ENCODE results near the gene CFAP99.

DNA sequence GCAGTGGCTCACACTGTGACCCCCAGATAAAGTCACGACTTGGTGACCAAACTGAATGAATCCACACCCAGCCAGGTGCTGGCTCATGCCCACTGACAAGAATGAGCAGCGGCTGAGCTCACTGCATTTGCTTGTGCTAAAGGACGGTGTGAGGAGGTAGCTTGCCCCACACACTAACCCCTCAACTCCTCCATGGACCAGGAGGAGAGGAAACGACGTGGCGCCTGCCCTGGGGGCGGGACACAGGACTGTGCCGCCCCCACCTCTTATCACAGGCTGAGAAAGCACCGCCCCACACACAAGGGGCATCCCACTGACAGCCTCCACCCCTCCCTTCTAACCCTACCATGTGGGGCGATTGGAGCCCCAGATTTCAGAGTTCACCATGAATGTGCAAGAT is 43.3 kb upstream of the CFAP99 start:
- TF ChIP-seq EZH2 (IDR thresholded peaks at IDR 0.05; ENCODE audit: low read length, missing control alignments): no peak
- TF ChIP-seq, protein P1, sequence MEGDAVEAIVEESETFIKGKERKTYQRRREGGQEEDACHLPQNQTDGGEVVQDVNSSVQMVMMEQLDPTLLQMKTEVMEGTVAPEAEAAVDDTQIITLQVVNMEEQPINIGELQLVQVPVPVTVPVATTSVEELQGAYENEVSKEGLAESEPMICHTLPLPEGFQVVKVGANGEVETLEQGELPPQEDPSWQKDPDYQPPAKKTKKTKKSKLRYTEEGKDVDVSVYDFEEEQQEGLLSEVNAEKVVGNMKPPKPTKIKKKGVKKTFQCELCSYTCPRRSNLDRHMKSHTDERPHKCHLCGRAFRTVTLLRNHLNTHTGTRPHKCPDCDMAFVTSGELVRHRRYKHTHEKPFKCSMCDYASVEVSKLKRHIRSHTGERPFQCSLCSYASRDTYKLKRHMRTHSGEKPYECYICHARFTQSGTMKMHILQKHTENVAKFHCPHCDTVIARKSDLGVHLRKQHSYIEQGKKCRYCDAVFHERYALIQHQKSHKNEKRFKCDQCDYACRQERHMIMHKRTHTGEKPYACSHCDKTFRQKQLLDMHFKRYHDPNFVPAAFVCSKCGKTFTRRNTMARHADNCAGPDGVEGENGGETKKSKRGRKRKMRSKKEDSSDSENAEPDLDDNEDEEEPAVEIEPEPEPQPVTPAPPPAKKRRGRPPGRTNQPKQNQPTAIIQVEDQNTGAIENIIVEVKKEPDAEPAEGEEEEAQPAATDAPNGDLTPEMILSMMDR (conservative IDR thresholded peaks at IDR 0.05 in 1 of 2, IDR thresholded peaks at IDR 0.05 in 1 of 2; ENCODE audit: low read depth in 1 of 2, low read length in 2 of 2): no peak

All from fibroblast of lung (primary cell).